ENCODE data around the gene KRT4. TPM values are rescaled to one million over a fixed set of nuclear protein-coding genes. Genes with fewer than 3 reads are reported as not detected.

Gene KRT4
- total and polyA plus RNA-seq, 2 experiments from 2014 or later = not detected

DNA sequence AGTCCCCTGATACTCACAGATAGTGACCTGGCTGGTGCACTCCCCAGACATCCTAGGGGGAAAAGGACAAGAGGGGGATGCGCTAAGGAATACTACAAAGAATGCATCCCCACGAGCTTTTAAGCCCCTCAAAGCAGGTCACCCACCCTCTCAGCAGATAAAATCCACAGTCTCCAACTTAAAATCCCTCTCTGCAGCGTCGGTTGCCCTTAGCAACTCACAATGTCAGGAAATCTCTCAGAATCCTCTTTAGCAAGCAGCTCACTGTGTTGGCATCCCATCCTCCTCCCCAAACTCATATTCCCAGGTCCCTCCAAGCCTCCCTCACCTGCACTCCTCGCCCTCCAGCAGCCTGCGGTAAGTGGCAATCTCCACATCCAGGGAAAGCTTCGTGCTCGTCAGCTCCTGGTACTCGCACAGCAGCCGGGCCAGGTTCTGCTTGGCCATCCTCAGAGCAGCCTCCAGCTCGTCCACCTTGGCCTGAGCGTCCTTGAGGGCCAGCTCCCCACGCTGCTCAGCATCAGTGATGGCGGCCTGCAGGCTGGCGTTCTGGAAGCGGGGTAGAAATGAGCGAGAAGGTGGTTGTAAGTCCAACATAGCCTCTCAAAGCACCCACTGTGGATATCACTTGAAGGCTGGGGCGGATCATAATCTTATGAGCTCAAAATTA, 25.7 kb upstream of the KRT4 start:
- no peaks in the 10 kb centered on the region for H3K4me1 Mint-ChIP-seq
- no peak for ATAC-seq
- Histone ChIP-seq H3K79me2 (replicated peaks; ENCODE audit: insufficient read depth) (no peaks in the 10 kb centered on the region), H3F3A (replicated peaks; ENCODE audit: low read depth) (no peaks in the 10 kb centered on the region), H4K20me1 (replicated peaks; ENCODE audit: insufficient read depth) (no peaks in the 10 kb centered on the region), H3K9me2 (ENCODE audit: insufficient read depth) (no peaks in the 10 kb centered on the region), H3K4me1 (ENCODE audit: insufficient read depth) (no peaks in the 10 kb centered on the region), H3K27me3 (ENCODE audit: insufficient read depth) (no peaks in the 10 kb centered on the region), H3K27ac (ENCODE audit: low read depth) (no peak overlapping the region), H3K36me3 (ENCODE audit: insufficient read depth) (no peaks in the 10 kb centered on the region), H3K4me2 (no peak overlapping the region), H2AFZ (no peak overlapping the region), H3K4me3 (no peak overlapping the region)
- TF ChIP-seq, protein P1, sequence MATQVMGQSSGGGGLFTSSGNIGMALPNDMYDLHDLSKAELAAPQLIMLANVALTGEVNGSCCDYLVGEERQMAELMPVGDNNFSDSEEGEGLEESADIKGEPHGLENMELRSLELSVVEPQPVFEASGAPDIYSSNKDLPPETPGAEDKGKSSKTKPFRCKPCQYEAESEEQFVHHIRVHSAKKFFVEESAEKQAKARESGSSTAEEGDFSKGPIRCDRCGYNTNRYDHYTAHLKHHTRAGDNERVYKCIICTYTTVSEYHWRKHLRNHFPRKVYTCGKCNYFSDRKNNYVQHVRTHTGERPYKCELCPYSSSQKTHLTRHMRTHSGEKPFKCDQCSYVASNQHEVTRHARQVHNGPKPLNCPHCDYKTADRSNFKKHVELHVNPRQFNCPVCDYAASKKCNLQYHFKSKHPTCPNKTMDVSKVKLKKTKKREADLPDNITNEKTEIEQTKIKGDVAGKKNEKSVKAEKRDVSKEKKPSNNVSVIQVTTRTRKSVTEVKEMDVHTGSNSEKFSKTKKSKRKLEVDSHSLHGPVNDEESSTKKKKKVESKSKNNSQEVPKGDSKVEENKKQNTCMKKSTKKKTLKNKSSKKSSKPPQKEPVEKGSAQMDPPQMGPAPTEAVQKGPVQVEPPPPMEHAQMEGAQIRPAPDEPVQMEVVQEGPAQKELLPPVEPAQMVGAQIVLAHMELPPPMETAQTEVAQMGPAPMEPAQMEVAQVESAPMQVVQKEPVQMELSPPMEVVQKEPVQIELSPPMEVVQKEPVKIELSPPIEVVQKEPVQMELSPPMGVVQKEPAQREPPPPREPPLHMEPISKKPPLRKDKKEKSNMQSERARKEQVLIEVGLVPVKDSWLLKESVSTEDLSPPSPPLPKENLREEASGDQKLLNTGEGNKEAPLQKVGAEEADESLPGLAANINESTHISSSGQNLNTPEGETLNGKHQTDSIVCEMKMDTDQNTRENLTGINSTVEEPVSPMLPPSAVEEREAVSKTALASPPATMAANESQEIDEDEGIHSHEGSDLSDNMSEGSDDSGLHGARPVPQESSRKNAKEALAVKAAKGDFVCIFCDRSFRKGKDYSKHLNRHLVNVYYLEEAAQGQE (IDR thresholded peaks at IDR 0.05; ENCODE audit: unreplicated experiment) = no peak
- TF ChIP-seq EZH2phosphoT487 (IDR thresholded peaks at IDR 0.05; ENCODE audit: unreplicated experiment) = no peak
- TF ChIP-seq, protein P2, sequence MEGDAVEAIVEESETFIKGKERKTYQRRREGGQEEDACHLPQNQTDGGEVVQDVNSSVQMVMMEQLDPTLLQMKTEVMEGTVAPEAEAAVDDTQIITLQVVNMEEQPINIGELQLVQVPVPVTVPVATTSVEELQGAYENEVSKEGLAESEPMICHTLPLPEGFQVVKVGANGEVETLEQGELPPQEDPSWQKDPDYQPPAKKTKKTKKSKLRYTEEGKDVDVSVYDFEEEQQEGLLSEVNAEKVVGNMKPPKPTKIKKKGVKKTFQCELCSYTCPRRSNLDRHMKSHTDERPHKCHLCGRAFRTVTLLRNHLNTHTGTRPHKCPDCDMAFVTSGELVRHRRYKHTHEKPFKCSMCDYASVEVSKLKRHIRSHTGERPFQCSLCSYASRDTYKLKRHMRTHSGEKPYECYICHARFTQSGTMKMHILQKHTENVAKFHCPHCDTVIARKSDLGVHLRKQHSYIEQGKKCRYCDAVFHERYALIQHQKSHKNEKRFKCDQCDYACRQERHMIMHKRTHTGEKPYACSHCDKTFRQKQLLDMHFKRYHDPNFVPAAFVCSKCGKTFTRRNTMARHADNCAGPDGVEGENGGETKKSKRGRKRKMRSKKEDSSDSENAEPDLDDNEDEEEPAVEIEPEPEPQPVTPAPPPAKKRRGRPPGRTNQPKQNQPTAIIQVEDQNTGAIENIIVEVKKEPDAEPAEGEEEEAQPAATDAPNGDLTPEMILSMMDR (conservative IDR thresholded peaks at IDR 0.05; ENCODE audit: low read depth in 2 of 2) = no peak
- TF ChIP-seq POLR2AphosphoS5 (IDR thresholded peaks at IDR 0.05; ENCODE audit: low read depth) = no peak
- TF ChIP-seq JUNB (IDR thresholded peaks at IDR 0.05; ENCODE audit: unreplicated experiment) = no peak
- no peak for TF ChIP-seq ZNF114 (CRISPR knock-in tag; IDR thresholded peaks at IDR 0.05)
- no peak for TF ChIP-seq CREB1 (CRISPR knock-in tag; IDR thresholded peaks at IDR 0.05; ENCODE audit: low read depth)
- TF ChIP-seq STAT1 (IDR thresholded peaks at IDR 0.05; ENCODE audit: unreplicated experiment) = no peak
- no peak for TF ChIP-seq ZNF331 (CRISPR knock-in tag; IDR thresholded peaks at IDR 0.05; ENCODE audit: low read depth)
- TF ChIP-seq, protein P3, sequence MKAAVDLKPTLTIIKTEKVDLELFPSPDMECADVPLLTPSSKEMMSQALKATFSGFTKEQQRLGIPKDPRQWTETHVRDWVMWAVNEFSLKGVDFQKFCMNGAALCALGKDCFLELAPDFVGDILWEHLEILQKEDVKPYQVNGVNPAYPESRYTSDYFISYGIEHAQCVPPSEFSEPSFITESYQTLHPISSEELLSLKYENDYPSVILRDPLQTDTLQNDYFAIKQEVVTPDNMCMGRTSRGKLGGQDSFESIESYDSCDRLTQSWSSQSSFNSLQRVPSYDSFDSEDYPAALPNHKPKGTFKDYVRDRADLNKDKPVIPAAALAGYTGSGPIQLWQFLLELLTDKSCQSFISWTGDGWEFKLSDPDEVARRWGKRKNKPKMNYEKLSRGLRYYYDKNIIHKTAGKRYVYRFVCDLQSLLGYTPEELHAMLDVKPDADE (IDR thresholded peaks at IDR 0.05) = no peak
- TF ChIP-seq NANOG (IDR thresholded peaks at IDR 0.05; ENCODE audit: borderline replicate concordance) = no peak
- TF ChIP-seq, protein P4, sequence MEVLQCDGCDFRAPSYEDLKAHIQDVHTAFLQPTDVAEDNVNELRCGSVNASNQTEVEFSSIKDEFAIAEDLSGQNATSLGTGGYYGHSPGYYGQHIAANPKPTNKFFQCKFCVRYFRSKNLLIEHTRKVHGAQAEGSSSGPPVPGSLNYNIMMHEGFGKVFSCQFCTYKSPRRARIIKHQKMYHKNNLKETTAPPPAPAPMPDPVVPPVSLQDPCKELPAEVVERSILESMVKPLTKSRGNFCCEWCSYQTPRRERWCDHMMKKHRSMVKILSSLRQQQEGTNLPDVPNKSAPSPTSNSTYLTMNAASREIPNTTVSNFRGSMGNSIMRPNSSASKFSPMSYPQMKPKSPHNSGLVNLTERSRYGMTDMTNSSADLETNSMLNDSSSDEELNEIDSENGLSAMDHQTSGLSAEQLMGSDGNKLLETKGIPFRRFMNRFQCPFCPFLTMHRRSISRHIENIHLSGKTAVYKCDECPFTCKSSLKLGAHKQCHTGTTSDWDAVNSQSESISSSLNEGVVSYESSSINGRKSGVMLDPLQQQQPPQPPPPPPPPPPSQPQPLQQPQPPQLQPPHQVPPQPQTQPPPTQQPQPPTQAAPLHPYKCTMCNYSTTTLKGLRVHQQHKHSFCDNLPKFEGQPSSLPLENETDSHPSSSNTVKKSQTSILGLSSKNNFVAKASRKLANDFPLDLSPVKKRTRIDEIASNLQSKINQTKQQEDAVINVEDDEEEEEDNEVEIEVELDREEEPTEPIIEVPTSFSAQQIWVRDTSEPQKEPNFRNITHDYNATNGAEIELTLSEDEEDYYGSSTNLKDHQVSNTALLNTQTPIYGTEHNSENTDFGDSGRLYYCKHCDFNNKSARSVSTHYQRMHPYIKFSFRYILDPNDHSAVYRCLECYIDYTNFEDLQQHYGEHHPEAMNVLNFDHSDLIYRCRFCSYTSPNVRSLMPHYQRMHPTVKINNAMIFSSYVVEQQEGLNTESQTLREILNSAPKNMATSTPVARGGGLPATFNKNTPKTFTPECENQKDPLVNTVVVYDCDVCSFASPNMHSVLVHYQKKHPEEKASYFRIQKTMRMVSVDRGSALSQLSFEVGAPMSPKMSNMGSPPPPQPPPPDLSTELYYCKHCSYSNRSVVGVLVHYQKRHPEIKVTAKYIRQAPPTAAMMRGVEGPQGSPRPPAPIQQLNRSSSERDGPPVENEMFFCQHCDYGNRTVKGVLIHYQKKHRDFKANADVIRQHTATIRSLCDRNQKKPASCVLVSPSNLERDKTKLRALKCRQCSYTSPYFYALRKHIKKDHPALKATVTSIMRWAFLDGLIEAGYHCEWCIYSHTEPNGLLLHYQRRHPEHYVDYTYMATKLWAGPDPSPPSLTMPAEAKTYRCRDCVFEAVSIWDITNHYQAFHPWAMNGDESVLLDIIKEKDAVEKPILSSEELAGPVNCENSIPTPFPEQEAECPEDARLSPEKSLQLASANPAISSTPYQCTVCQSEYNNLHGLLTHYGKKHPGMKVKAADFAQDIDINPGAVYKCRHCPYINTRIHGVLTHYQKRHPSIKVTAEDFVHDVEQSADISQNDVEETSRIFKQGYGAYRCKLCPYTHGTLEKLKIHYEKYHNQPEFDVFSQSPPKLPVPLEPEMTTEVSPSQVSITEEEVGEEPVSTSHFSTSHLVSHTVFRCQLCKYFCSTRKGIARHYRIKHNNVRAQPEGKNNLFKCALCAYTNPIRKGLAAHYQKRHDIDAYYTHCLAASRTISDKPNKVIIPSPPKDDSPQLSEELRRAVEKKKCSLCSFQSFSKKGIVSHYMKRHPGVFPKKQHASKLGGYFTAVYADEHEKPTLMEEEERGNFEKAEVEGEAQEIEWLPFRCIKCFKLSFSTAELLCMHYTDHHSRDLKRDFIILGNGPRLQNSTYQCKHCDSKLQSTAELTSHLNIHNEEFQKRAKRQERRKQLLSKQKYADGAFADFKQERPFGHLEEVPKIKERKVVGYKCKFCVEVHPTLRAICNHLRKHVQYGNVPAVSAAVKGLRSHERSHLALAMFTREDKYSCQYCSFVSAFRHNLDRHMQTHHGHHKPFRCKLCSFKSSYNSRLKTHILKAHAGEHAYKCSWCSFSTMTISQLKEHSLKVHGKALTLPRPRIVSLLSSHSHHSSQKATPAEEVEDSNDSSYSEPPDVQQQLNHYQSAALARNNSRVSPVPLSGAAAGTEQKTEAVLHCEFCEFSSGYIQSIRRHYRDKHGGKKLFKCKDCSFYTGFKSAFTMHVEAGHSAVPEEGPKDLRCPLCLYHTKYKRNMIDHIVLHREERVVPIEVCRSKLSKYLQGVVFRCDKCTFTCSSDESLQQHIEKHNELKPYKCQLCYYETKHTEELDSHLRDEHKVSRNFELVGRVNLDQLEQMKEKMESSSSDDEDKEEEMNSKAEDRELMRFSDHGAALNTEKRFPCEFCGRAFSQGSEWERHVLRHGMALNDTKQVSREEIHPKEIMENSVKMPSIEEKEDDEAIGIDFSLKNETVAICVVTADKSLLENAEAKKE (CRISPR knock-in tag; IDR thresholded peaks at IDR 0.05) = no peak
- no peak for TF ChIP-seq EZH2 (IDR thresholded peaks at IDR 0.05; ENCODE audit: low read depth, unreplicated experiment)
- H3K36me3 Mint-ChIP-seq (ENCODE audit: low read depth) = no peaks in the 10 kb centered on the region
- H3K27ac Mint-ChIP-seq = no peak overlapping the region
- H3K9me3 Mint-ChIP-seq = no peaks in the 10 kb centered on the region
- peaks cover 6% of the 10 kb centered on the region for H3K27me3 Mint-ChIP-seq (ENCODE audit: insufficient read depth, low read depth, poor library complexity)
- H3K4me3 Mint-ChIP-seq = no peak overlapping the region
- no peak for DNase-seq (ENCODE audit: low spot score)
